OCI-LY7 (cell line): Measurements from ENCODE around the gene DDX51.

Source experiments
- EZH2phosphoT487 ChIP-seq: fragments of 200-600 bp; sonication (generic); IDR thresholded peaks from 2 replicates; pipeline ENCODE4 v1.6.1; 2018; ENCODE audit warnings: low read depth, borderline replicate concordance, mild to moderate bottlenecking, mixed run types, antibody characterized with exemption, low read length, moderate library complexity, mixed read lengths
- TF ChIP-seq, protein P1 (sequence below): fragments of 200-600 bp; sonication (generic); conservative IDR thresholded peaks from 2 replicates; pipeline ENCODE4 v1.5.1; 2014; ENCODE audit warnings: mild to moderate bottlenecking, antibody characterized with exemption, low read length, moderate library complexity, mixed read lengths

DNA sequence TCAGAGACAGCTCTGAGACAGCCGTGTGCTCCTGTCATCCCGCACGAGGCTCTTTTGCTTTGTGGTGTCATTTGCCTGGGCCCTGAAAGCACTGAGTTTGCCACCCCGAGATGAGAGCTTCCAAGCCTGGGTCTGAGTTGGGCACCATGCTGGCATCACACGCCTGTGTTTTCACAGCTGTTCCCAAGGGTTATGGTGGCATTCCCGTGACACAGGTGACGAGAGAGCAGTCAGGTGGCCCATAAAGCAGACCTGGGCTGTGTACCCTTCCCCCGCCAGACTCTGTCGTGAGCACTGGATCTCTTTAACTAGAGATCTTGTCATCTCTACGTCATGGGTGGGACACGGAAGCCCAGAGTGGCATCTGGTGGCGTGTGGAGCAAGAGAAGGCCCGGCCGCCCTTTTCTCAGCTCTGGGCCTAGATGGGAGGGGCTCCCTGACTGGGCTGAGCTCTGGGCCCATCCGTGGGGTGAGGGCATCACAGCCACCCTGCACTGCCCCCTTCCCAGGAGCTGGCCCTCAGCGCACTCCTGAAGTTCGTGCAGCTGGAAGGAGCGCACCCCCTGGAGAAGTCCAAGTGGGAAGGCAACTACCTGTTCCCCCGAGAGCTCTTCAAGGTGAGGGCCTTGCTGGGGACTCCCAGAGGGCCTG is 2.8 kb upstream of the DDX51 start:
- TF ChIP-seq, protein P1, sequence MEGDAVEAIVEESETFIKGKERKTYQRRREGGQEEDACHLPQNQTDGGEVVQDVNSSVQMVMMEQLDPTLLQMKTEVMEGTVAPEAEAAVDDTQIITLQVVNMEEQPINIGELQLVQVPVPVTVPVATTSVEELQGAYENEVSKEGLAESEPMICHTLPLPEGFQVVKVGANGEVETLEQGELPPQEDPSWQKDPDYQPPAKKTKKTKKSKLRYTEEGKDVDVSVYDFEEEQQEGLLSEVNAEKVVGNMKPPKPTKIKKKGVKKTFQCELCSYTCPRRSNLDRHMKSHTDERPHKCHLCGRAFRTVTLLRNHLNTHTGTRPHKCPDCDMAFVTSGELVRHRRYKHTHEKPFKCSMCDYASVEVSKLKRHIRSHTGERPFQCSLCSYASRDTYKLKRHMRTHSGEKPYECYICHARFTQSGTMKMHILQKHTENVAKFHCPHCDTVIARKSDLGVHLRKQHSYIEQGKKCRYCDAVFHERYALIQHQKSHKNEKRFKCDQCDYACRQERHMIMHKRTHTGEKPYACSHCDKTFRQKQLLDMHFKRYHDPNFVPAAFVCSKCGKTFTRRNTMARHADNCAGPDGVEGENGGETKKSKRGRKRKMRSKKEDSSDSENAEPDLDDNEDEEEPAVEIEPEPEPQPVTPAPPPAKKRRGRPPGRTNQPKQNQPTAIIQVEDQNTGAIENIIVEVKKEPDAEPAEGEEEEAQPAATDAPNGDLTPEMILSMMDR, result no peak
- no peak for TF ChIP-seq EZH2phosphoT487
